ENCODE measurements around the gene PEF1. TPM values are rescaled to one million over a fixed set of nuclear protein-coding genes. Genes with fewer than 3 reads are reported as not detected.

Gene PEF1
- total RNA-seq, 1 donor from 2014 or later = 57.9 TPM

- no peak overlapping the region for H3K27ac Mint-ChIP-seq (ENCODE audit: unreplicated experiment)
- TF ChIP-seq EZH2 (IDR thresholded peaks at IDR 0.05; ENCODE audit: insufficient read depth, low read length) = no peak
- TF ChIP-seq, protein P1, sequence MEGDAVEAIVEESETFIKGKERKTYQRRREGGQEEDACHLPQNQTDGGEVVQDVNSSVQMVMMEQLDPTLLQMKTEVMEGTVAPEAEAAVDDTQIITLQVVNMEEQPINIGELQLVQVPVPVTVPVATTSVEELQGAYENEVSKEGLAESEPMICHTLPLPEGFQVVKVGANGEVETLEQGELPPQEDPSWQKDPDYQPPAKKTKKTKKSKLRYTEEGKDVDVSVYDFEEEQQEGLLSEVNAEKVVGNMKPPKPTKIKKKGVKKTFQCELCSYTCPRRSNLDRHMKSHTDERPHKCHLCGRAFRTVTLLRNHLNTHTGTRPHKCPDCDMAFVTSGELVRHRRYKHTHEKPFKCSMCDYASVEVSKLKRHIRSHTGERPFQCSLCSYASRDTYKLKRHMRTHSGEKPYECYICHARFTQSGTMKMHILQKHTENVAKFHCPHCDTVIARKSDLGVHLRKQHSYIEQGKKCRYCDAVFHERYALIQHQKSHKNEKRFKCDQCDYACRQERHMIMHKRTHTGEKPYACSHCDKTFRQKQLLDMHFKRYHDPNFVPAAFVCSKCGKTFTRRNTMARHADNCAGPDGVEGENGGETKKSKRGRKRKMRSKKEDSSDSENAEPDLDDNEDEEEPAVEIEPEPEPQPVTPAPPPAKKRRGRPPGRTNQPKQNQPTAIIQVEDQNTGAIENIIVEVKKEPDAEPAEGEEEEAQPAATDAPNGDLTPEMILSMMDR (IDR thresholded peaks at IDR 0.05; ENCODE audit: insufficient read depth, low read depth, low read length) = no peak
- Histone ChIP-seq H3K79me2 (ENCODE audit: insufficient read depth, low read length) (no peaks in the 10 kb centered on the region), H3K9me3 (ENCODE audit: insufficient read depth, low read depth, low read length) (no peaks in the 10 kb centered on the region), H3K9ac (ENCODE audit: low read length) (no peak overlapping the region), H3K4me2 (ENCODE audit: low read length) (no peak overlapping the region), H3K4me3 (ENCODE audit: insufficient read depth, low read depth, low read length) (no peak overlapping the region), H3K27ac (ENCODE audit: low read depth, low read length) (no peak overlapping the region), H3K27me3 (ENCODE audit: insufficient read depth, low read length) (no peaks in the 10 kb centered on the region), H2AFZ (ENCODE audit: low read depth, low read length) (no peak overlapping the region), H3K4me1 (ENCODE audit: insufficient read depth, low read length) (peaks cover 9% of the 10 kb centered on the region), H4K20me1 (ENCODE audit: insufficient read depth, low read length) (peaks cover 11% of the 10 kb centered on the region), H3K36me3 (ENCODE audit: insufficient read depth, low read length) (peaks cover 2% of the 10 kb centered on the region)
- no peak overlapping the region for H3K4me3 Mint-ChIP-seq (ENCODE audit: unreplicated experiment)
- H3K4me1 Mint-ChIP-seq (ENCODE audit: low read depth, unreplicated experiment) = peaks cover 10% of the 10 kb centered on the region
- no peaks in the 10 kb centered on the region for H3K9me3 Mint-ChIP-seq (ENCODE audit: unreplicated experiment)
- H3K27me3 Mint-ChIP-seq (ENCODE audit: low read depth, unreplicated experiment) = peaks cover 6% of the 10 kb centered on the region
- no peak for FAIRE-seq
- H3K36me3 Mint-ChIP-seq (ENCODE audit: low read depth, unreplicated experiment) = peaks cover 8% of the 10 kb centered on the region
- DNase-seq (ENCODE audit: low read depth) = no peak
Observed at GRCh38 chr1:31660871-31661455, 16.3 kb upstream of the PEF1 start.

- DNase-seq (ENCODE audit: low read depth) = no peak
- Histone ChIP-seq H3K79me2 (ENCODE audit: insufficient read depth, low read length) (no peaks in the 10 kb centered on the region), H3K4me2 (ENCODE audit: low read length) (no peak overlapping the region), H4K20me1 (ENCODE audit: insufficient read depth, low read length) (peaks cover 11% of the 10 kb centered on the region), H3K4me1 (ENCODE audit: insufficient read depth, low read length) (peaks cover 8% of the 10 kb centered on the region), H3K9ac (ENCODE audit: low read length) (no peak overlapping the region), H3K27ac (ENCODE audit: low read depth, low read length) (no peak overlapping the region), H3K9me3 (ENCODE audit: insufficient read depth, low read depth, low read length) (no peaks in the 10 kb centered on the region), H3K27me3 (ENCODE audit: insufficient read depth, low read length) (no peaks in the 10 kb centered on the region), H3K36me3 (ENCODE audit: insufficient read depth, low read length) (peaks cover 2% of the 10 kb centered on the region), H3K4me3 (ENCODE audit: insufficient read depth, low read depth, low read length) (no peak overlapping the region), H2AFZ (ENCODE audit: low read depth, low read length) (no peak overlapping the region)
- TF ChIP-seq, protein P1 (IDR thresholded peaks at IDR 0.05; ENCODE audit: insufficient read depth, low read depth, low read length) = no peak
- no peak for TF ChIP-seq EZH2 (IDR thresholded peaks at IDR 0.05; ENCODE audit: insufficient read depth, low read length)
- H3K4me3 Mint-ChIP-seq (ENCODE audit: unreplicated experiment) = no peak overlapping the region
- no peak for FAIRE-seq
- peaks cover 16% of the 10 kb centered on the region for H3K36me3 Mint-ChIP-seq (ENCODE audit: low read depth, unreplicated experiment)
- H3K9me3 Mint-ChIP-seq (ENCODE audit: unreplicated experiment) = no peaks in the 10 kb centered on the region
- H3K27ac Mint-ChIP-seq (ENCODE audit: unreplicated experiment) = no peak overlapping the region
- peaks cover 10% of the 10 kb centered on the region for H3K4me1 Mint-ChIP-seq (ENCODE audit: low read depth, unreplicated experiment)
- H3K27me3 Mint-ChIP-seq (ENCODE audit: low read depth, unreplicated experiment) = peaks cover 12% of the 10 kb centered on the region
Observed at GRCh38 chr1:31659889-31660288, 15.2 kb upstream of the PEF1 start.

DNA sequence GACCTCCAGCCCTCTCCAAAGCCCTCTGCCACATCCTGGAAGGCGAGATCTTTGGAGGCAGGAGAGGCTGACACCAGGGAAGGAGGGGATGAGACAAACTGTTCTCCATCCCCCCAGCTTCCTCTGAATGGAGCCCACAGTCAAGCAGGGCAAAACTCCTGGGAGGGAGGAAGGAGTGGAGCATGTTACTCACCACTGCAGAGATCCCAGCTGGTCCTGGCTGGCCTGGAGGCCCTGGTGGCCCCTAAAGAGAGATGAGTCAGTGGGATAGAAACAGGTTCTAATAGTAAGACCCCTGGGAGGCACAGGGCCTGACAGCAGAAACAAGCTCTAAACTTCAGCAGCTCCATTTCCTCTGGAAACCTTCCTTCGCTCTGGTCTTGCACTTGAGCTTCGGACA, 14.0 kb upstream of the PEF1 start:
- FAIRE-seq = no peak
- no peak overlapping the region for H3K27ac Mint-ChIP-seq (ENCODE audit: unreplicated experiment)
- no peak overlapping the region for H3K4me3 Mint-ChIP-seq (ENCODE audit: unreplicated experiment)

More for the DNA sequence above, 14.0 kb upstream of the PEF1 start:
- Histone ChIP-seq H3K4me2 (ENCODE audit: low read length) (peak overlapping the region; percentile 21), H3K79me2 (ENCODE audit: insufficient read depth, low read length) (no peaks in the 10 kb centered on the region), H3K36me3 (ENCODE audit: insufficient read depth, low read length) (peaks cover 2% of the 10 kb centered on the region), H3K9me3 (ENCODE audit: insufficient read depth, low read depth, low read length) (no peaks in the 10 kb centered on the region), H4K20me1 (ENCODE audit: insufficient read depth, low read length) (peaks cover 5% of the 10 kb centered on the region), H3K4me3 (ENCODE audit: insufficient read depth, low read depth, low read length) (no peak overlapping the region), H3K27me3 (ENCODE audit: insufficient read depth, low read length) (no peaks in the 10 kb centered on the region), H2AFZ (ENCODE audit: low read depth, low read length) (no peak overlapping the region), H3K9ac (ENCODE audit: low read length) (no peak overlapping the region), H3K27ac (ENCODE audit: low read depth, low read length) (no peak overlapping the region), H3K4me1 (ENCODE audit: insufficient read depth, low read length) (peaks cover 8% of the 10 kb centered on the region)
- no peak for DNase-seq (ENCODE audit: low read depth)
- peaks cover 10% of the 10 kb centered on the region for H3K4me1 Mint-ChIP-seq (ENCODE audit: low read depth, unreplicated experiment)
- peaks cover 15% of the 10 kb centered on the region for H3K27me3 Mint-ChIP-seq (ENCODE audit: low read depth, unreplicated experiment)
- TF ChIP-seq, protein P1 (IDR thresholded peaks at IDR 0.05; ENCODE audit: insufficient read depth, low read depth, low read length) = no peak
- TF ChIP-seq EZH2 (IDR thresholded peaks at IDR 0.05; ENCODE audit: insufficient read depth, low read length) = no peak
- H3K36me3 Mint-ChIP-seq (ENCODE audit: low read depth, unreplicated experiment) = peaks cover 19% of the 10 kb centered on the region
- no peaks in the 10 kb centered on the region for H3K9me3 Mint-ChIP-seq (ENCODE audit: unreplicated experiment)
